ENCODE results near the gene ELAPOR1. TPM values are rescaled to one million over a fixed set of nuclear protein-coding genes. Genes with fewer than 3 reads are reported as not detected.
A peak's percentile ranks its signal among the peaks of the same experiment; 100 is the strongest.

ELAPOR1 gene
- total and polyA plus RNA-seq, 9 of the 15 experiments (the other 6 are each of a cell fraction or from before 2014, with no cell fraction given): 0.07 to 1.2 (median 0.18) TPM

GRCh38 chr1:109151146-109151990 lies 37.5 kb downstream of the ELAPOR1 start (continued):
- TF ChIP-seq ATF4 (CRISPR knock-in tag; IDR thresholded peaks at IDR 0.05): no peak
- TF ChIP-seq ARID4B (CRISPR knock-in tag; IDR thresholded peaks at IDR 0.05): no peak
- TF ChIP-seq ZNF316 (IDR thresholded peaks at IDR 0.05): peak; percentile 56; the same call in 1 of the 2 replicates
- TF ChIP-seq ZNF778 (CRISPR knock-in tag; IDR thresholded peaks at IDR 0.05): no peak
- TF ChIP-seq E4F1 (CRISPR knock-in tag; IDR thresholded peaks at IDR 0.05; ENCODE audit: borderline replicate concordance): no peak
- TF ChIP-seq VEZF1 (CRISPR knock-in tag; IDR thresholded peaks at IDR 0.05): peak; percentile 32; the same call in 1 of the 2 replicates
- peak; percentile 14 for TF ChIP-seq ZFP36 (IDR thresholded peaks at IDR 0.05; ENCODE audit: low read depth, low read length, partially characterized antibody)
- TF ChIP-seq NFE2 (IDR thresholded peaks at IDR 0.05; ENCODE audit: low read depth): peak; percentile 37; the same call in 1 of the 2 replicates
- TF ChIP-seq DACH1 (IDR thresholded peaks at IDR 0.05; ENCODE audit: partially characterized antibody): peak; percentile 18
- TF ChIP-seq RBFOX2 (IDR thresholded peaks at IDR 0.05; ENCODE audit: low read depth, low read length): no peak
- TF ChIP-seq ATF3 (IDR thresholded peaks at IDR 0.05): peak; percentile 25; the same call in 1 of the 2 replicates
- no peak for TF ChIP-seq ATF3 (CRISPR knock-in tag; conservative IDR thresholded peaks at IDR 0.05)
- no peak for TF ChIP-seq ZKSCAN3 (CRISPR knock-in tag; IDR thresholded peaks at IDR 0.05)
- TF ChIP-seq XRCC3 (IDR thresholded peaks at IDR 0.05): no peak
- TF ChIP-seq ZNF212 (CRISPR knock-in tag; IDR thresholded peaks at IDR 0.05): no peak
- no peak for TF ChIP-seq ZNF143 (CRISPR knock-in tag; IDR thresholded peaks at IDR 0.05)

Measured in K562 (cell line).